Lower lobe of right lung (tissue), 2 donors: Measurements from ENCODE around the gene LRP1B. TPM values are rescaled to one million over a fixed set of nuclear protein-coding genes. Genes with fewer than 3 reads are reported as not detected.

Experiments used
- ATAC-seq, 2 donors: fragments of 200-7000 bp; cut with Tn5 transposase; one replicate each; pipeline ENCODE4 v1.9.1; 2020 to 2022; ENCODE audit warnings: mild to moderate bottlenecking in 2 of 2, moderate library complexity in 2 of 2
- DNase-seq: peaks from one replicate; pipeline ENCODE4 v3.0.0-alpha.2; 2020
- H3K27ac ChIP-seq: fragments of 200-600 bp; one replicate; pipeline ENCODE4 v1.8.0; 2022
- H3K27me3 ChIP-seq: fragments of 200-600 bp; one replicate; pipeline ENCODE4 v1.8.0; 2022; ENCODE audit warnings: low read depth
- H3K36me3 ChIP-seq: fragments of 200-600 bp; one replicate; pipeline ENCODE4 v1.8.0; 2022; ENCODE audit warnings: mild to moderate bottlenecking
- H3K4me1 ChIP-seq: fragments of 200-600 bp; one replicate; pipeline ENCODE4 v1.8.0; 2022
- H3K4me3 ChIP-seq: fragments of 200-600 bp; one replicate; pipeline ENCODE4 v1.8.0; 2022; ENCODE audit warnings: mild to moderate bottlenecking
- H3K9me3 ChIP-seq: fragments of 200-600 bp; one replicate; pipeline ENCODE4 v1.8.0; 2022
- intact Hi-C: fragments of 100-400 bp; cut with DNase I; formaldehyde crosslinking; loops from one replicate; pipeline ENCODE4 v1.11.0; 2022
- total RNA-seq: library from RNA; stranded (reverse); fragmentation: NEBNext Ultra II Directional; extraction: Animal tissue kit (Norgen Biotek cat#: 25700); gene quantifications from one replicate; pipeline ENCODE4 v1.2.1, GENCODE V29; 2021
- TF ChIP-seq, protein P1 (sequence below): fragments of 200-600 bp; IDR thresholded peaks from one replicate; pipeline ENCODE4 v1.8.0; 2022; ENCODE audit warnings: antibody characterized with exemption, mild to moderate bottlenecking
- donor health status: DM: no; HTN: yes; CAD: no; lungs with severe emphysema.

LRP1B gene
- total RNA-seq, 1 donor from 2014 or later = 0.09 TPM

GRCh38 chr2:140539242-140539875 lies 1591.5 kb downstream of the LRP1B start:
- Histone ChIP-seq H3K4me3 (no peak overlapping the region), H3K27me3 (no peaks in the 10 kb centered on the region), H3K27ac (no peak overlapping the region), H3K36me3 (no peaks in the 10 kb centered on the region), H3K9me3 (no peaks in the 10 kb centered on the region), H3K4me1 (no peaks in the 10 kb centered on the region)
- intact Hi-C loops = no loop called here
- ATAC-seq (no peak), DNase-seq (no peak)
- TF ChIP-seq, protein P1, sequence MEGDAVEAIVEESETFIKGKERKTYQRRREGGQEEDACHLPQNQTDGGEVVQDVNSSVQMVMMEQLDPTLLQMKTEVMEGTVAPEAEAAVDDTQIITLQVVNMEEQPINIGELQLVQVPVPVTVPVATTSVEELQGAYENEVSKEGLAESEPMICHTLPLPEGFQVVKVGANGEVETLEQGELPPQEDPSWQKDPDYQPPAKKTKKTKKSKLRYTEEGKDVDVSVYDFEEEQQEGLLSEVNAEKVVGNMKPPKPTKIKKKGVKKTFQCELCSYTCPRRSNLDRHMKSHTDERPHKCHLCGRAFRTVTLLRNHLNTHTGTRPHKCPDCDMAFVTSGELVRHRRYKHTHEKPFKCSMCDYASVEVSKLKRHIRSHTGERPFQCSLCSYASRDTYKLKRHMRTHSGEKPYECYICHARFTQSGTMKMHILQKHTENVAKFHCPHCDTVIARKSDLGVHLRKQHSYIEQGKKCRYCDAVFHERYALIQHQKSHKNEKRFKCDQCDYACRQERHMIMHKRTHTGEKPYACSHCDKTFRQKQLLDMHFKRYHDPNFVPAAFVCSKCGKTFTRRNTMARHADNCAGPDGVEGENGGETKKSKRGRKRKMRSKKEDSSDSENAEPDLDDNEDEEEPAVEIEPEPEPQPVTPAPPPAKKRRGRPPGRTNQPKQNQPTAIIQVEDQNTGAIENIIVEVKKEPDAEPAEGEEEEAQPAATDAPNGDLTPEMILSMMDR = no peak

GRCh38 chr2:140529706-140530105 lies 1601.1 kb downstream of the LRP1B start:
- ATAC-seq = no peak
- DNase-seq = no peak
- TF ChIP-seq, protein P1 = no peak
- H3K4me1 ChIP-seq = no peaks in the 10 kb centered on the region
- H3K9me3 ChIP-seq = no peaks in the 10 kb centered on the region
- no peak overlapping the region for H3K27ac ChIP-seq
- H3K4me3 ChIP-seq = no peak overlapping the region
- no peaks in the 10 kb centered on the region for H3K27me3 ChIP-seq
- intact Hi-C loops = no loop called here
- no peaks in the 10 kb centered on the region for H3K36me3 ChIP-seq

DNA sequence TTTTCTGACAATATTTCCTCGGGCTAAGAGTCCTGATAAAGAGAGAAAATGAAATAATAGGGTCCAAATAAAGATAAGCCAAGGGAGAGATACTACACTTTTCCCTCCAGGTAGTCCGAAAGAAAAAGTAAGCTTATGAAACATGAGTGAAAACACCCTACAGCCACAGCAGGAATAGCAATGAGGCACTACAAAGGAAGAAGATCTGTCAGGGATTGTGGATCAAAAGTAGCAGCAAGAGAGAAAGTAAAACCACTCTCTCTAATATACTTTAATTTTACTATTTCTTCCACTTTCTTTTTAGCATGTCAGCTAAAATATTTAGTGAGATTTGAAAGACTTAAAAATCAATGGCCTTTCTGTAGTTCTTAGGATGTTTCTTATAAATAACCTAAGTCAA lies 1601.8 kb downstream of the LRP1B start:
- intact Hi-C loops = no loop called here
- H3K27me3 ChIP-seq = no peaks in the 10 kb centered on the region
- no peaks in the 10 kb centered on the region for H3K4me1 ChIP-seq
- H3K4me3 ChIP-seq = no peak overlapping the region
- TF ChIP-seq, protein P1 = no peak
- H3K36me3 ChIP-seq = no peaks in the 10 kb centered on the region
- H3K9me3 ChIP-seq = no peaks in the 10 kb centered on the region
- H3K27ac ChIP-seq = no peak overlapping the region
- DNase-seq (no peak), ATAC-seq (no peak)

- Histone ChIP-seq H3K27ac (no peak overlapping the region), H3K4me3 (no peak overlapping the region), H3K4me1 (no peaks in the 10 kb centered on the region), H3K36me3 (no peaks in the 10 kb centered on the region), H3K9me3 (no peaks in the 10 kb centered on the region), H3K27me3 (no peaks in the 10 kb centered on the region)
- intact Hi-C loops = no loop called here
- DNase-seq (no peak), ATAC-seq (no peak)
- TF ChIP-seq, protein P1 = no peak
Observed at GRCh38 chr2:140526575-140526974, 1604.2 kb downstream of the LRP1B start.

GRCh38 chr2:140512106-140512505 lies 1618.7 kb downstream of the LRP1B start:
- Histone ChIP-seq H3K4me3 (no peak overlapping the region), H3K9me3 (no peaks in the 10 kb centered on the region), H3K36me3 (no peaks in the 10 kb centered on the region), H3K27ac (no peak overlapping the region), H3K27me3 (no peaks in the 10 kb centered on the region), H3K4me1 (no peaks in the 10 kb centered on the region)
- ATAC-seq (no peak), DNase-seq (no peak)
- intact Hi-C loops = no loop called here
- TF ChIP-seq, protein P1 = no peak
